Endothelial cell of hepatic sinusoid (primary cell): ENCODE results near the gene TPST1.
"Not testable (repeated sequence)": the region's sequence is repeated elsewhere in the genome, so short reads cannot be mapped to it uniquely, and the experiment has no call there.

Experiments used
- in situ Hi-C: cut with HindIII; loops from 2 replicates; pipeline ENCODE4 v1.10.0; 2017; ENCODE audit warnings: low sequenced_read_pairs

The TPST1 gene

GRCh38 chr7:66204822-66205740 lies at the start of gene TPST1:
TSS of gene TPST1 (plus strand) at chr7:66205334. CDS start at chr7:66240426, 35,092 bp downstream.
- in situ Hi-C loops: no loop called here

DNA sequence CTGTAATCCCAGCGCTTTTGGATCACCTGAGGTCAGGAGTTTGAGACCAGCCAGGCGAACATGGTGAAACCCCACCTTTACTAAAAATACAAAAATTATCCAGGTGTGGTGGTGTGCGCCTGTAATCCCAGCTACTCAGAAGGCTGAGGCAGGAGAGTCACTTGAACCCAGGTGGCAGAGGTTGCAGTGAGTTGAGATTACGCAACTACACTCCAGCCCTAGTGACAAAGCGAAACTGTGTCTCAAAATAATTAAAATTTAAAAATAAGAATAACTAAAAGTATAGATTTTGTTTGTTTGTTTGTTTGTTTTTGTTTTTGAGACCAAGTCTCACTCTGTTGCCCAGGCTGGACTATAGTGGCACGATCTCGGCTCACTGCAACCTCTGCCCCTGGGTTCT lies 49.1 kb upstream of the TPST1 start:
- in situ Hi-C loops: not testable (repeated sequence)

- in situ Hi-C loops: no loop called here
These were observed 48.1 kb upstream of the TPST1 start for GRCh38 chr7:66157060-66157459.

DNA sequence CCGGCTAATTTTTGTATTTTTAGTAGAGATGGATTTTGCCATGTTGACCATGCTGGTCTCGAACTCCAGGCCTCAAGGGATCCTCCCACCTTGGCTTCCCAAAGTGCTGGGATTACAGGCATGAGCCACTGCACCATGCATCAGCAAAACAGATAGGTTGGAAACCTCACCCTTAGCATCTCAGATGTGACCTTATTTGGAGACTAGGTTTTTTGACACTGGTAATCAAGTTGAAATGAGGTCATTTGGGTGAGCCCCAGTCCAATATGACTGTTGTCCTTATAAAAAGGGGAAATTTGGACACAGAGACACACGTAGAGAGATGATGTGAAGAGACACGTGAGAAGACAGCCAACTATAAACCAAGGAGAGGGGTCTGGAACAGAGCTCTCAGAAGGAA lies 42.5 kb upstream of the TPST1 start:
- in situ Hi-C loops: no loop called here

DNA sequence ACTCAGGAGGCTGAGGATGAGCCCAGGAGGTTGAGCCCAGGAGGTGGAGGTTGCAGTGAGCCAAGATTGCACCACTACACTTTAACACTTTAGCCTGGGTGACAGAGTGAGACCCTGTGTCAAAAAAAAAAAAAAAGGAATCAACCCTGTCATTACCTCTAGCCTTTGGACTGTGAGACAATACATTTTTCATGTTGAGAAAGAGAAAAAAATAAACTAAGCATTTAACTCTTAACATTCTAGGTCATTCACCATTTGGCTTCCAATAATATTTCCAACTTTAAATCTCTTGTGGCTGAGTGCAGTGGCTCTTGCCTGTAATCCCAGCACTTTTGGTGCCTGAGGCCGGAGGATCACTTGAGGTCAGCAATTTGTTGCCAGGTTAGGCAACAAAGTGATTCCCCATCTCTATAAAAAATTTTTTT lies 41.9 kb upstream of the TPST1 start:
- in situ Hi-C loops: no loop called here

DNA sequence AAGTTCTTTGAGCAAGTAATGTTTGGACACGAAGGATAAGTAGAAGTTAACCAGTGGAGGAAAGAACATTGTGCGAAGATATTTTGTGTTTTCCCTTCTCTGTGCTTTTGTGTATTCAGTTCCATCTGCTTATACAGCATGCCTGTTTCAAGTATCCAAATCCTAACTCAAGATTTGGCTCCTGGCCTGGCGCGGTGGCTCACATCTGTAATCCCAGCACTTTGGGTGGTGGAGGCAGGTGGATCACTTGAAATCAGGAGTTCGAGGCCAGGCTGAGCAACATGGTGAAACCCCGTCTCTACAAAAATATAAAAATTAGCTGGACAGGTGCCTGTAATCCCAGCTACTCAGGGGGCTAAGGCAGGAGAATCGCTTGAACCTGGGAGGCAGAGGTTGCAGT lies 40.8 kb upstream of the TPST1 start:
- in situ Hi-C loops: no loop called here

DNA sequence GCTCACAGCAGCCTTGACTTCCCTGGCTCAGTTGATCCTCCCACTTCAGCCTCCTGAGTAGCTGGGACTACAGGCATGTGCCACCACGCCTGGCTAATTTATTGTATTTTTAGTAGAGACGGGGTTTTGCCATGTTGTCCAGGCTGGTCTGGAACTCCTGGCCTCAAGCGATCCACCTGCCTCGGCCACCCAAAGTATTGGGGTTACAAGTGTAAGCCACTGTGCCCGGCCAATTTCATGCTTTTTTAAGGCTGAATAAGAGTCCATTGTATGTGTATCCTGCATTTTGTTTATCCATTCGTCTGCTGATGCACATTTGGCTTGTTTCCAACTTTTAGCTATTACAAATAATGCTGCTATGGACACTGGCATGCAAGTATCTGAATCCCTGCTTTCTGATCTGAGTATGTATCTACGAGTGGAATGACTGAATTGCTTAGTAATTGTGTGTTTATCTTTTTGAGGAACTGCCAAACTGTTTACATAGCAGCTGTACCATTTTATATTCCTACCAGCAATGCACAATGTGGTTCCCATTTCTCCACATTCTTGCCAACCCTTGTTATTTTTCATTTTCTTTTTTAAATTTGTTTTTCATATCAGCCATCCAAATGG lies 37.3 kb upstream of the TPST1 start:
- in situ Hi-C loops: no loop called here

DNA sequence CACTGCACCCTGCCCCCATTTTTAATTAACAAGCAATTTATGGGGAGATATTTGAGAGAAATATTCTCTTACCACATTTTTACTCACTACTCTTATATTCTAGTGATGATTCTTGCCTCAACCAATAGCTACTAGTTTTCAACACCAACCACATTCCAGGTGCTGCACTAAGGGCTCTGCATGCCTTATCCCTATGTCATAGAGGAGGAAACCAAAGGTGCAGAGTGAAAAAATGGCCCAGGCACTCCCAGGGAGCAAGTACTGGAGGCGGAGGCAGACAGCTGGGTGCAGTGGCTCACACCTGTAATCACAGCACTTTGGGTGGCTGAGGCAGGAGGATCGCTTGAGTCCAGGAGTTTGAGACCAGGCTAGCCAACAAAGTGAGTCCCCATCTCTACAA lies 35.5 kb upstream of the TPST1 start:
- in situ Hi-C loops: no loop called here

GRCh38 chr7:66170309-66171231 lies 34.6 kb upstream of the TPST1 start:
- in situ Hi-C loops: no loop called here

GRCh38 chr7:66172536-66173401 lies 32.4 kb upstream of the TPST1 start:
- in situ Hi-C loops: not testable (repeated sequence)

- in situ Hi-C loops: no loop called here
These were observed 31.3 kb upstream of the TPST1 start for GRCh38 chr7:66173856-66174255.

DNA sequence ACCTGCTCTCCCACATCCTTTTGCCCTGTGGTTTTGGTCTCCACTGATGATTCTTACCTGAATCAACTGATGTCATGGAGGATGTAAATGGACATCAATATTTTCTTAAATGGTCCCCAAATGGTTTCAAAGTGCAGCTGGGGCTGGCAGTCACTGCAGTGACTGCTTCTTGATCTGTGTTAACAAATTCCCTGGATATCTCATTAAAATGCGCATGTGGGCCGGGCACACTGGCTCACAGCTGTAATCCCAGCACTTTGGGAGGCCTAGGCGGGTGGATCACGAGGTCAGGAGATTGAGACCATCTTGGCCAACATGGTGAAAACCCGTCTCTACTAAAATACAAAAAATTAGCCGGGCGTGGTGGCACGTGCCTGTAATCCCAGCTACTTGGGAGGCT lies 30.1 kb upstream of the TPST1 start:
- in situ Hi-C loops: not testable (repeated sequence)

GRCh38 chr7:66176914-66177313 lies 28.2 kb upstream of the TPST1 start:
- in situ Hi-C loops: no loop called here

DNA sequence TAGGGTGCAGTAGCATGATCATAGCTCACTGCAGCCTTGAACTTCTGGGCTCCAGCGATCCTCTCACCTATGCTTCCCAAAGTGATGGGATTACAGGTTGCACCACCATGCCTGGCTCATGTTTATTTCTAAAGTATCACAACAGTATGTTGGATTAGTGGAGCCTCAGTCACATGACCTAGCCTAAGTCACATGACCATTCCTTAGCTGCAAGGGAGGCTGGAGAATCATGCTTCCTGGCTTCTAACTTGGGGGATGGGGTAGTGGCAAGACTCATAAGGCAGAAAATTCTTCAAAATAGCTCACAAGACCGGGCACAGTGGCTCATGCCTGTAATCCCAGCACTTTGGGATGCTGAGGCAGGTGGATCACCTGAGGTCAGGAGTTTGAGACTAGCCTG lies 26.9 kb upstream of the TPST1 start:
- in situ Hi-C loops: no loop called here

DNA sequence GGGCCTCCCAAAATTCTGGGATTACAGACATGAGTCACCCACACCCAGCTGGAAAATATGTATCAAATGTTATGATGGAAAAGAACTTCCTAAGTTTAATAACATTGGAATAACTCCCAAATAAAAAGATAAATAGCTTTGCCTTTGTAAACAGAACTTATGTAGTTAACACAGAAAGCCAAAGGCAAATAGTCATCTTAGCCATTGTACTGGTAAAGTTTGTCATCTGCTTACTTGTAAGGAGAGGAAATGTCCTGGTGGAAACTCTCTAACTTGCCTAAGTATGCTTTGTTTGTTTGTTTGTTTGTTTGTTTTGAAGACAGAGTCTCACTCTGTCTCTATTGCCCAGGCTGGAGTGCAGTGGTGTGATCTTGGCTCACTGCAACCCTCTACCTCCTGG lies 23.8 kb upstream of the TPST1 start:
- in situ Hi-C loops: no loop called here

DNA sequence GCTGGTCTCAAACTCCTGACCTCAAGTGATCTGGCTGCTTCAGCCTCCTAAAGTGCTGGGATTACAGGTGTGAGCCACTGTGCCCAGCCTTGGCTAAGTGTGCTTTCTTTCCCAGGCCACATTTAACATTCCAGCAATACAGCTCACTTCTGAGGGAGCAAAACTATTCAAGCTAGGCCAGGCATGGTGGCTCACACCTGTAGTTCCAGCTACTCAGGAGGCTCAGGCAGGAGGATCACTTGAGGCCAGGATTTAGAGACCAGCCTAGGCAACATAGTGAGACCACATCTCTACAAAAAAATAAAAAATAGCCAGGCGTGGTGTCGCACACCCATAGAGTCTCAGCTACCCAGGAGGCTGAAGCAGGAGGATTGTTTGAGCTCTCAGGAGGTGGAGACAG lies 23.3 kb upstream of the TPST1 start:
- in situ Hi-C loops: no loop called here

DNA sequence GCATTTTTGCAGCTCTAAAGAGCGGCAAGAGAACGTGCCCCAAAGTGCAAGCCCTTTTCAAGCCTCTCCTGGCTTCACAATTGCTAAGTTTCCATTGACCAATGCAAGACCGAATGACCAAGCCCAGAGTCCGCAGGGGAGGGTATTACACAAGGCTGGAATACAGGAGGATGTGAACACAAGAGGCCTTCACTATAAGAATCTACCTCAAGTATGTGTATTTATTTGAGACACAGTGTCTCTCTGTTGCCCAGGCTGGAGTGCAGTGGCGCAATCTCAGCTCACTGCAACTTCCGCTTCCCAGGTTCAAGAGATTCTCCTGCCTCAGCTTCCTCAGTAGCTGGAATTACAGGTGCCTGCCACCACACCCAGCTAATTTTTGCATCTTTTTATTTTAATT lies 22.2 kb upstream of the TPST1 start:
- in situ Hi-C loops: no loop called here

GRCh38 chr7:66183700-66184099 lies 21.4 kb upstream of the TPST1 start:
- in situ Hi-C loops: no loop called here

DNA sequence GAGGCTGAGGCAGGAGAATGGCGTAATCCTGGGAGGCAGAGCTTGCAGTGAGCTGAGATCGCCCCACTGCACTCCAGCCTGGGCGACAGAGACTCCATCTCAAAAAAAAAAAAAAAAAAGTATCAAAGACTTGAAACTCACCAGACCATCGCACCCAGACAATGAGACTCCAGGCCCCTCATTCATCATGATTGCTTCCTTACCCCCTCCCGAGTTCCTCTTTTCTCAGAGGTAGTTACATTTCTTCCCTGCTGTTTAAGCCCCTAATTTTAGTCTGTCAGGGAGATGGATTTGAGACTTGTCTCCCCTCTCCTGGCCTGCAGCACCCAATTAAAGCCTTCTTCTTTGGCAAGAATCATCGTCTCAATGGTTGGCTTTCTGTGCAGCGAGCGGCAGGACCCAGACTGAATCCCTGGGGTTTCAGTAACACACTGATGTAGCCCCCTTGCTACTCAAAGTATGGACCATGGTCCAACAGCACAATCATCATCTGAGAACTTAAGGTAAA lies 19.4 kb upstream of the TPST1 start:
- in situ Hi-C loops: no loop called here

DNA sequence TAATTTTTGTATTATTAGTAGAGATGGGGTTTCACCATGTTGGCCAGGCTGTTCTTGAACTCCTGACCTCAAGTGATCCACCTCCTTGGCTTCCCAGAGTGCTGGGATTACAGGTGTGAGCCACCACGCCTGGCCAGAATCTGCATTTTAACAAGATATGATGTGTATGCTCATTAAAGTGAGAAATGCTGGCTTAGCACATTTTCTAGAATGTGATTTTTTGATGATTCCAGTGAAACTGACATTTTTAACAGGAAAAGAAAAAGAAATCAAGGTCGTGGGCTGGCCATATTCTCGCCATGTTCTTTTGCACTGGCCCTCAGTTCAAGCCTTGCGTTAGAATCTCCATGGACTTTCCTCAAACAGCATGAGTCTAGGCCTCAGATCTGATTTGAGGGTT lies 18.1 kb upstream of the TPST1 start:
- in situ Hi-C loops: no loop called here
